Measurements from ENCODE around the gene HOXB3.

Gene HOXB3

GRCh38 chr17:48611681-48612455 is 21.8 kb upstream of the HOXB3 start:
- DNase-seq: no peak

- DNase-seq: no peak
Observed at GRCh38 chr17:48611213-48611612, 21.2 kb upstream of the HOXB3 start.

GRCh38 chr17:48610282-48611211 is 20.5 kb upstream of the HOXB3 start, which contains the start of gene HOXB7:
Gene HOXB7, minus strand, starts transcription at chr17:48611017. Its CDS starts 99 bp downstream, at chr17:48610918.
- DNase-seq: no peak

GRCh38 chr17:48609759-48610281 is 19.8 kb upstream of the HOXB3 start:
- no peak for DNase-seq

- DNase-seq: no peak
Observed at GRCh38 chr17:48609033-48609432, 19.0 kb upstream of the HOXB3 start.

GRCh38 chr17:48608494-48608834 is 18.4 kb upstream of the HOXB3 start:
- DNase-seq: no peak

GRCh38 chr17:48606892-48607614 is 17.0 kb upstream of the HOXB3 start:
- DNase-seq: no peak

GRCh38 chr17:48605991-48606891 is 16.2 kb upstream of the HOXB3 start:
- DNase-seq: no peak

GRCh38 chr17:48605409-48605919 is 15.4 kb upstream of the HOXB3 start:
- DNase-seq: no peak

- no peak for DNase-seq
Observed at GRCh38 chr17:48604770-48605329, 14.8 kb upstream of the HOXB3 start, which contains the start of gene HOXB6. Gene HOXB6, minus strand, starts transcription at chr17:48604986. Its CDS starts 6,836 bp downstream, at chr17:48598150.

- DNase-seq: no peak
Observed at GRCh38 chr17:48603959-48604769, 14.1 kb upstream of the HOXB3 start.

GRCh38 chr17:48601539-48602425 is 11.7 kb upstream of the HOXB3 start:
- no peak for DNase-seq

- DNase-seq: no peak
Observed at GRCh38 chr17:48601207-48601538, 11.1 kb upstream of the HOXB3 start.

GRCh38 chr17:48600244-48601098 is 10.4 kb upstream of the HOXB3 start:
- no peak for DNase-seq

- DNase-seq: no peak
Observed at GRCh38 chr17:48599354-48599753, 9.3 kb upstream of the HOXB3 start.

GRCh38 chr17:48598736-48599135 is 8.7 kb upstream of the HOXB3 start:
- no peak for DNase-seq

- DNase-seq: no peak
Observed at GRCh38 chr17:48597778-48598631, 8.0 kb upstream of the HOXB3 start.

- DNase-seq: no peak
Observed at GRCh38 chr17:48597528-48597777, 7.4 kb upstream of the HOXB3 start.

All from hippocampal formation (tissue), 2 donors.